GM21737 (cell line): ENCODE results near the gene TCEAL3.
"Not testable (repeated sequence)": the region's sequence is repeated elsewhere in the genome, so short reads cannot be mapped to it uniquely, and the experiment has no call there.

Experiments
- ATAC-seq: cut with Tn5 transposase; IDR thresholded peaks from one replicate; pipeline ENCODE4 v1.9.1; 2021; ENCODE audit warnings: mild to moderate bottlenecking, moderate library complexity; ENCODE audit not compliant: unreplicated experiment

TCEAL3 gene

GRCh38 chrX:103659460-103659859 lies 51.7 kb downstream of the TCEAL3 start:
- ATAC-seq = not testable (repeated sequence)
